KMS-11 (cell line): Measurements from ENCODE around the gene KRTAP20-1.

Experiments
- H2AFZ ChIP-seq: fragments of 200-600 bp; sonication (generic); 2 replicates; pipeline ENCODE4 v1.6.1; 2016; ENCODE audit warnings: antibody characterized with exemption, mixed run types, low read depth
- H3K27ac ChIP-seq: fragments of 200-600 bp; sonication (generic); 2 replicates; pipeline ENCODE4 v1.6.1; 2016; ENCODE audit warnings: mild to moderate bottlenecking, mixed run types
- H3K27me3 ChIP-seq: fragments of 200-600 bp; sonication (generic); 2 replicates; pipeline ENCODE4 v1.6.1; 2017; ENCODE audit warnings: mild to moderate bottlenecking, low read depth, mixed run types, moderate library complexity; ENCODE audit not compliant: insufficient read depth
- H3K36me3 ChIP-seq: fragments of 200-600 bp; sonication (generic); 2 replicates; pipeline ENCODE4 v1.6.1; 2017; ENCODE audit warnings: mild to moderate bottlenecking, mixed run types; ENCODE audit not compliant: insufficient read depth
- H3K4me1 ChIP-seq: fragments of 200-600 bp; sonication (generic); 2 replicates; pipeline ENCODE4 v1.6.1; 2016; ENCODE audit warnings: mild to moderate bottlenecking, low read depth, mixed run types; ENCODE audit not compliant: poor library complexity, severe bottlenecking
- H3K4me2 ChIP-seq: fragments of 200-600 bp; sonication (generic); 2 replicates; pipeline ENCODE4 v1.7.0; 2016; ENCODE audit warnings: mild to moderate bottlenecking, mixed run types
- H3K4me3 ChIP-seq: fragments of 200-600 bp; sonication (generic); IDR thresholded peaks from 2 replicates; pipeline ENCODE4 v1.6.1; 2017; ENCODE audit warnings: low read depth, low read length, mixed read lengths; ENCODE audit not compliant: insufficient read depth
- H3K79me2 ChIP-seq: fragments of 200-600 bp; sonication (generic); 2 replicates; pipeline ENCODE4 v1.6.1; 2016; ENCODE audit warnings: low read depth, mixed run types; ENCODE audit not compliant: insufficient read depth
- H3K9ac ChIP-seq: fragments of 200-600 bp; sonication (generic); 2 replicates; pipeline ENCODE4 v1.6.1; 2016; ENCODE audit warnings: mild to moderate bottlenecking, mixed run types
- H4K20me1 ChIP-seq: fragments of 200-600 bp; sonication (generic); 2 replicates; pipeline ENCODE4 v1.6.1; 2016; ENCODE audit warnings: mild to moderate bottlenecking, mixed run types; ENCODE audit not compliant: insufficient read depth
- CTCF ChIP-seq: fragments of 200-600 bp; sonication (generic); conservative IDR thresholded peaks from 2 replicates; pipeline ENCODE4 v1.6.1; 2017; ENCODE audit warnings: low read depth, mild to moderate bottlenecking, antibody characterized with exemption, low read length, moderate library complexity, mixed read lengths

KRTAP20-1 gene

GRCh38 chr21:30613836-30614235 lies 2.4 kb upstream of the KRTAP20-1 start, which contains the start of gene KRTAP6-1:
Gene KRTAP6-1, minus strand, starts transcription at chr21:30613930. Its CDS starts 26 bp downstream, at chr21:30613904.
- no peaks in the 10 kb centered on the region for H3K36me3 ChIP-seq
- no peaks in the 10 kb centered on the region for H4K20me1 ChIP-seq
- no peak within 1 kb of the TSS for H3K9ac ChIP-seq
- no peaks in the 10 kb centered on the region for H3K27me3 ChIP-seq
- H3K27ac ChIP-seq, result no peak within 1 kb of the TSS
- H3K79me2 ChIP-seq, result no peaks in the 10 kb centered on the region
- peaks cover 14% of the 10 kb centered on the region for H3K4me1 ChIP-seq
- TF ChIP-seq CTCF, result no peak
- H3K4me2 ChIP-seq, result no peak within 1 kb of the TSS; the same call in 1 of the 2 replicates
- no peak within 1 kb of the TSS for H2AFZ ChIP-seq
- no peak within 1 kb of the TSS for H3K4me3 ChIP-seq

GRCh38 chr21:30615199-30615598 lies 1.0 kb upstream of the KRTAP20-1 start:
- H3K36me3 ChIP-seq, result no peaks in the 10 kb centered on the region
- no peak overlapping the region for H3K4me3 ChIP-seq
- no peak overlapping the region for H2AFZ ChIP-seq
- H3K9ac ChIP-seq, result no peak overlapping the region
- no peaks in the 10 kb centered on the region for H4K20me1 ChIP-seq
- no peaks in the 10 kb centered on the region for H3K27me3 ChIP-seq
- H3K4me1 ChIP-seq, result peaks cover 14% of the 10 kb centered on the region
- no peak for TF ChIP-seq CTCF
- H3K4me2 ChIP-seq, result no peak overlapping the region
- no peaks in the 10 kb centered on the region for H3K79me2 ChIP-seq
- H3K27ac ChIP-seq, result no peak overlapping the region

- H3K27ac ChIP-seq, result no peak overlapping the region
- no peaks in the 10 kb centered on the region for H3K27me3 ChIP-seq
- no peak overlapping the region for H3K4me2 ChIP-seq
- TF ChIP-seq CTCF, result no peak
- no peaks in the 10 kb centered on the region for H3K79me2 ChIP-seq
- no peak overlapping the region for H3K9ac ChIP-seq
- no peaks in the 10 kb centered on the region for H3K4me1 ChIP-seq
- no peaks in the 10 kb centered on the region for H3K36me3 ChIP-seq
- no peak overlapping the region for H3K4me3 ChIP-seq
- H4K20me1 ChIP-seq, result no peaks in the 10 kb centered on the region
- no peak overlapping the region for H2AFZ ChIP-seq
Observed at GRCh38 chr21:30620080-30620479, 3.9 kb downstream of the KRTAP20-1 start.

- Histone ChIP-seq H4K20me1 (no peaks in the 10 kb centered on the region), H3K36me3 (no peaks in the 10 kb centered on the region), H3K4me2 (no peak within 1 kb of the TSS), H2AFZ (no peak within 1 kb of the TSS), H3K27me3 (no peaks in the 10 kb centered on the region), H3K4me3 (no peak within 1 kb of the TSS), H3K27ac (no peak within 1 kb of the TSS), H3K79me2 (no peaks in the 10 kb centered on the region), H3K9ac (no peak within 1 kb of the TSS), H3K4me1 (no peaks in the 10 kb centered on the region)
- TF ChIP-seq CTCF, result no peak
Observed at GRCh38 chr21:30620522-30620921, 4.3 kb downstream of the KRTAP20-1 start, which contains the start of gene KRTAP20-4. Gene KRTAP20-4, plus strand, starts transcription at chr21:30620627.
